22Rv1 (cell line): ENCODE data around the gene RWDD2A.

Experiments
- ZFX ChIP-seq: fragments of 450-650 bp; IDR thresholded peaks from 2 replicates; pipeline ENCODE4 v1.6.1; 2017; ENCODE audit warnings: antibody characterized with exemption, borderline replicate concordance
- TF ChIP-seq, protein P1 (sequence below): fragments of 450-650 bp; IDR thresholded peaks from 2 replicates; pipeline ENCODE4 v1.5.1; 2017; ENCODE audit warnings: mild to moderate bottlenecking

DNA sequence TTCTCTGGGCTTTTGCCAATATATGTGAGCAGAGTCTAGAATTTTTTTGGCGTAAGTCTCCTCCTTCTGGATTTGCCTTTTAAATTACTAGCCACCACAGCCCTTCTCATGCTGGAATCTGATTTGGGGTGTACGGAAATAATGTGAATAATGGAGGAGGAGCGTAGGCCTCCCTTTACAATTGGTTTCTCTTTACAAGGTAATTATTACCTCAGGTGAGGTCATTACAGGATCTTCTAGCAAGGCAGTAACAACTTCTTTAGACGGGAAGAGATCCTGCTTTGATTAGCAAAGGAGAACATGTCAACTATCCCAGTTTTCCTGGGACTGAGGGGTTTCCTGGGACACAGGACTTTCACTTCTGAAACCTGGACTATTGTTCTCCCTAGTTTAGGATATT lies 8.9 kb downstream of the RWDD2A start:
- TF ChIP-seq, protein P1, sequence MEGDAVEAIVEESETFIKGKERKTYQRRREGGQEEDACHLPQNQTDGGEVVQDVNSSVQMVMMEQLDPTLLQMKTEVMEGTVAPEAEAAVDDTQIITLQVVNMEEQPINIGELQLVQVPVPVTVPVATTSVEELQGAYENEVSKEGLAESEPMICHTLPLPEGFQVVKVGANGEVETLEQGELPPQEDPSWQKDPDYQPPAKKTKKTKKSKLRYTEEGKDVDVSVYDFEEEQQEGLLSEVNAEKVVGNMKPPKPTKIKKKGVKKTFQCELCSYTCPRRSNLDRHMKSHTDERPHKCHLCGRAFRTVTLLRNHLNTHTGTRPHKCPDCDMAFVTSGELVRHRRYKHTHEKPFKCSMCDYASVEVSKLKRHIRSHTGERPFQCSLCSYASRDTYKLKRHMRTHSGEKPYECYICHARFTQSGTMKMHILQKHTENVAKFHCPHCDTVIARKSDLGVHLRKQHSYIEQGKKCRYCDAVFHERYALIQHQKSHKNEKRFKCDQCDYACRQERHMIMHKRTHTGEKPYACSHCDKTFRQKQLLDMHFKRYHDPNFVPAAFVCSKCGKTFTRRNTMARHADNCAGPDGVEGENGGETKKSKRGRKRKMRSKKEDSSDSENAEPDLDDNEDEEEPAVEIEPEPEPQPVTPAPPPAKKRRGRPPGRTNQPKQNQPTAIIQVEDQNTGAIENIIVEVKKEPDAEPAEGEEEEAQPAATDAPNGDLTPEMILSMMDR, result no peak
- no peak for TF ChIP-seq ZFX
